ENCODE results near the gene SLC2A1. TPM values are rescaled to one million over a fixed set of nuclear protein-coding genes. Genes with fewer than 3 reads are reported as not detected.

Gene SLC2A1
- total RNA-seq, 4 donors from 2014 or later = 488 to 2,308 (median 910) TPM

- no peak for TF ChIP-seq POLR2A (IDR thresholded peaks at IDR 0.05)
- no peak for TF ChIP-seq CTCF (IDR thresholded peaks at IDR 0.05)
- intact Hi-C loops (cut with DNase I; ENCODE audit: low total_unique reads) = no loop called here
Measured at GRCh38 chr1:42945164-42945563, 13.5 kb downstream of the SLC2A1 start.

GRCh38 chr1:42944246-42944928, 14.3 kb downstream of the SLC2A1 start:
- no peak for TF ChIP-seq CTCF (IDR thresholded peaks at IDR 0.05)
- no peak for TF ChIP-seq POLR2A (IDR thresholded peaks at IDR 0.05)
- 43 to 45% methylated on average over 9 of the region's 9 CpGs for whole genome bisulfite sequencing, 2 donors
- intact Hi-C loops (cut with DNase I; ENCODE audit: low total_unique reads) = no loop called here
- H3K4me3 ChIP-seq (ENCODE audit: low read depth, poor library complexity, severe bottlenecking) = no peak overlapping the region
- no peak for DNase-seq (ENCODE audit: low spot score in 2 of 2)

More at GRCh38 chr1:42945164-42945563, 13.5 kb downstream of the SLC2A1 start:
- no peak for DNase-seq (ENCODE audit: low spot score in 2 of 2)
- no peak overlapping the region for H3K4me3 ChIP-seq (ENCODE audit: low read depth, poor library complexity, severe bottlenecking)
- 50 to 79% methylated on average over 5 to 6 of the region's 6 CpGs for WGBS, 2 donors

- TF ChIP-seq CTCF (IDR thresholded peaks at IDR 0.05) = no peak
- TF ChIP-seq POLR2A (IDR thresholded peaks at IDR 0.05) = no peak
- intact Hi-C loops (cut with DNase I; ENCODE audit: low total_unique reads) = no loop called here
- WGBS, 2 donors = 55 to 59% methylated on average over 6 of the region's 6 CpGs
- no peak for DNase-seq (ENCODE audit: low spot score in 2 of 2)
- H3K4me3 ChIP-seq (ENCODE audit: low read depth, poor library complexity, severe bottlenecking) = no peak overlapping the region
Measured at GRCh38 chr1:42943728-42944127, 14.9 kb downstream of the SLC2A1 start.

- H3K4me3 ChIP-seq (ENCODE audit: low read depth, poor library complexity, severe bottlenecking) = no peak overlapping the region
Measured at GRCh38 chr1:42943166-42943565, 15.5 kb downstream of the SLC2A1 start.

GRCh38 chr1:42942444-42942843, 16.2 kb downstream of the SLC2A1 start:
- 38 to 65% methylated on average over 6 of the region's 6 CpGs for WGBS, 2 donors
- no peak for DNase-seq (ENCODE audit: low spot score in 2 of 2)
- intact Hi-C loops (cut with DNase I; ENCODE audit: low total_unique reads) = no loop called here
- H3K4me3 ChIP-seq (ENCODE audit: low read depth, poor library complexity, severe bottlenecking) = no peak overlapping the region
- TF ChIP-seq POLR2A (IDR thresholded peaks at IDR 0.05) = no peak
- no peak for TF ChIP-seq CTCF (IDR thresholded peaks at IDR 0.05)

More at GRCh38 chr1:42943166-42943565, 15.5 kb downstream of the SLC2A1 start:
- TF ChIP-seq POLR2A (IDR thresholded peaks at IDR 0.05) = no peak
- no peak for TF ChIP-seq CTCF (IDR thresholded peaks at IDR 0.05)
- WGBS, 2 donors = 34 to 45% methylated on average over 7 of the region's 7 CpGs
- peak in 1 of 2 donors; percentile 73 for DNase-seq (ENCODE audit: low spot score in 2 of 2)
- intact Hi-C loops (cut with DNase I; ENCODE audit: low total_unique reads) = no loop called here

All from lower leg skin (tissue), 4 donors.